ENCODE measurements around the gene LSM11. TPM values are rescaled to one million over a fixed set of nuclear protein-coding genes. Genes with fewer than 3 reads are reported as not detected.
"Not testable (repeated sequence)": the region's sequence is repeated elsewhere in the genome, so short reads cannot be mapped to it uniquely, and the experiment has no call there.

The LSM11 gene
- 6.1 and 7.0 TPM in 2 replicates for total RNA-seq

DNA sequence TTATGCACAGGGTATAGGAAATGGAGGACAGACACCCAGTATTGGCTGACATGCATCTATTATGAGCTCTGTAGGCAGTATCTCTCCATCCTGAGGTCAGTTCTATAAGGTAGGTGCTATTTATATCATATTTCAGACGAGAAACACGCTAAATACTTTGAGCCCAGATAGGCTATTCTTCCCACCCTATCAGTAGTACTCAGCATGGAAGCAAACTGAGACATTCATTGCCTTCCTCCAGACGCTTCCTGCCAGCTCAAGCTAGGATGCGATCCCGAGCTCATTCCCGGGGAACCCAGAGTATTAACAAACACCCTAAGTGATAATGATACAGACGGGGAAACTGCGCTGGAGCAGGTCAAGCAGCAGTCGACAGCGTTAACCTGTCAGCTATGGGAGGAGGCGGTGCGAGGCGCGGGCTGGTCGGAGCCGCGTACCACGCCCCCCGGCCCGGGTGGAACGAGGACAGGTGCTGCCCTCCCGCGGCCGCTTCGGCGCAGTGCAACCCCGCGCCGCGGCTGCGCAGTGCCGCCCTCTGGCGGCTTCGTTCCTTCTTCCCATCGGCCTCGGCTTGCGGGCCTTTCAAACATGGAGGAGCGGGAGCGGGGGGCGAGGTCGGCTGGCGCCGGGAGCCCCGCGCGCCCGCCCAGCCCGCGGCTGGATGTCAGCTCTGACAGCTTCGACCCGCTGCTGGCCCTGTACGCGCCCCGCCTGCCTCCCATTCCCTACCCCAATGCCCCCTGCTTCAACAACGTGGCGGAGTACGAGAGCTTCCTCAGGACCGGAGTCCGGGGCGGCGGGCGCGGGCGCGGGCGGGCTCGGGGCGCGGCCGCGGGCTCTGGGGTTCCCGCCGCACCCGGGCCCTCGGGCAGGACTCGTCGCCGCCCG is at the start of gene LSM11:
LSM11 (plus strand) TSS at position 550 of the 888 bp plus-strand sequence; CDS start at position 589, 39 bp downstream.
- intact Hi-C loops (cut with micrococcal nuclease), result loop anchor here (1.0 to 5.0 kb wide), 10 partner anchors 12 to 415 kb away; partner anchors contain the start of genes CLINT1 and THG1L

DNA sequence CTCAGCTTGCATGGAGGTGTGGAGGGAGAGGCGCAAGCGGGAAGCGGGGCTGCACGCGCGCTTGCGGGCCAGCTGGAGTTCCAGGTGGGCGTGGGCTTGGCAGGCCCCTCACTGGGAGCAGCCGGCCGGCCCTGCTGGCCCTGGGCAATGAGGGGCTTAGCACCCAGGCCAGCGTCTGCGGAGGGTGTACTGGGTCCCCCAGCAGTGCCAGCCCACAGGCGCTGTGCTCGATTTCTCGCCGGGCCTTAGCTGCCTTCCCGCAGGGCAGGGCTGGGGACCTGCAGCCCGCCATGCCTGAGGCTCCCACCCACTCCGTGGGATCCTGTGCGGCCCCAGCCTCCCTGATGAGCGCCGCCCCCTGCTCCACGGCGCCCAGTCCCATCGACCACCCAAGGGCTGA is 49.7 kb upstream of the LSM11 start:
- intact Hi-C loops (cut with micrococcal nuclease), result not testable (repeated sequence)

DNA sequence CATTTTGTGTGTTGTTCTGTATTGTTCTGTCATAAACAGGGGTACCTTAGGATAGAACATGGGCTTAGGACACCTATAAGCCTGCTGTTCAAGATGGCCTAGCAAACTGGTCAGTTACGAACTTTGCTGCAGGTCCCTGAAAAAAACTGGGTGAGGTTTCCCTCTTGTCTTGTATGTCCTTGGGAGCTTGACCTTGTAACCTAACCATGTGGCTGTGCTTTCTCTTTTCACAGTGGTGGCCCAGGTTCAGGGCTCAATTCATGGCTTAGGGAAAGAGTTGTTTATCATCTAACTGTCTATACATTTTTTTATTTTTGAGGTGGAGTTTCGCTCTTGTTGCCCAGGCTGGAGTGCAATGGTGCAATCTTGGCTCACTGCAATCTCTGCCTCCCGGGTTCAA is 47.4 kb upstream of the LSM11 start:
- intact Hi-C loops (cut with micrococcal nuclease), result not testable (repeated sequence)

DNA sequence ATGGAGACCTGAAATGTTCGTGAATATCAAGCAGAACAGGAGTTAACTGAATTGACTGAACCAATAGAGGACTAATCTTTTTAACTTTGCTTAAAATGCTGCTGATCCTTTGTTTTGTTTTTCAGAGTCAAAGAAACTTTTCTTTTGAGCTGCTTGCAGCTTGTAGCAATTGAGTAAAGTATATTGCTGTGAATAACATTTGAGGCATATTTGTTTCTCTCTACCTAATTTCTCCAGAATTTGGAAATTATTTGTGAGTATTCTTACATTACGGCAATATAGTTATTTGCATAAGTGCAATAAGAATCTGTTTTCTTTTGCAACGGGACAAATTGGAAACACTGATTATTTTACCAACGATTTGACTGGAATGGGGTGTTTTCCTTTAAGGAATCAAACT is 44.8 kb upstream of the LSM11 start:
- intact Hi-C loops (cut with micrococcal nuclease), result not testable (repeated sequence)

DNA sequence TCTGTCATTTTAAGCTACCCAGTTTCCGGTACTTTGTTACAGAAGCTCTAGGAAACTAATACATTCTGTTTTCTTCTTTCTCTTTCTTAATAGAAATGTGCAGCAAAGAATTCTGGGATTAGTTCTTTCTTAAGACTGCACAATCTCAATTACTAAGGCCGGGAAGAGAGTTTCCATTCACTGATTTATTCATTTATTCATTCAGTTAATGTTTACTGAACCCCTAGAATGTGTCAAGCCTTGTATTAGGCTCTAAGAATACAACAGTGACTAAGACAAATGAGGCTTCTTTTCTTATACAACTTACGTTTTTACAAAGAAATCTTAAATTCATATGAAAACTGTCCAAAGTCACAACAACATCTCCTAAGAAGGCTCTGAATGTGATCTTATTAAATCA is 39.8 kb upstream of the LSM11 start:
- intact Hi-C loops (cut with micrococcal nuclease), result no loop called here

DNA sequence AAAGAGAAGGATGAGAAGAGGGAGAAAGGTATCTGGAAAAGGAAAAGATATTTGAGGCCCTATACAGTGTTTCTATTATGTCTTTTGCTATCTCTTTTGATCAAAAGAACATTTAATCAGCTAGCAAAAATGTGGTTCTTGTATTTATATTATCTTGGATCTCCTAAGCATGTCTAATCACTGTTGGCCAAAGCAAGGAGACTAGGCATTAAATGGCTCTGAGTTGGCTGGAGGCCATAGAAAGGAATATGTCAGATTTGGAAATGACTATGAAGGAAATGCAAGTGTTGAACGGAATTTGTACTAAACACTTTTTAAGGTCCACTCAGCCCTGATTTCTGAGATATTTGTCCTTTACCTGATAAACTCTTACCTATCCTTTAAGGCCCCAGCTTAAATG is 34.6 kb upstream of the LSM11 start:
- intact Hi-C loops (cut with micrococcal nuclease), result no loop called here

DNA sequence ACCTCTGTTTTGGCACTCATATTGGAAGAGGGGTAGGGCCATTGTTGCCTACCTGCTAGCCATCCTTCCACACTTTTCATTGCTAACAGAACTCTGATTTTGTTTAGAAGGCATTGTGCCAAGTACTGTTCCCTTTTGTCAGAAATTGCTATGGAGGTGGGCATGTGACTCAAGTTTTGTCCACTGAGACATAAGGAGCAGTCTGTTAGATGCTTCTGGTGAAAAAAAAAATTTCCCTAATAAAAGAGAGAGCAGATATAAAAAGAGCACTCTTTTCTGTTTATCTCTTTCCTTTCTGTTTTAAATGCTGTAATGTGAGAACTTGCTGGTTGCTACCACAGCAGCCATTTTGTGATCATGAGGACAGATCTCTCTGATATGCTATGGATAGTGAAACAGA is 34.2 kb upstream of the LSM11 start:
- intact Hi-C loops (cut with micrococcal nuclease), result no loop called here

DNA sequence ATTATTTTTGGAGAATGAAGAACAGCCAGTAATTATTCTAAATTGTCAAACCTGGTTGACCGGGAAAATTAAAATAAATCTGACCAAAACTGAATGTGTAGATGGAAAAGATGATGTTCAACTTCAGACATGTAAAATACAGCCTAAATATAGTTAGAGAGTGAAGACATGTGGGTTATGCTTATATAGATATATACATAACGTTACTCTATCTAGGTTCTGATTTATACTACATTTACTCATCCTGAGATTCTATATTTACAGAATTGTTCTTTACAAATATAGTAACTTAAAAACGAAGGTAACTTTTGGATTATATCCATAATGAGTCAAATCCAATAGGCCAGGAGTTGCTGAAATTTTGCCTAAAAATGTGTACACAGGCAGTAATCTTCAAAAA is 33.1 kb upstream of the LSM11 start:
- intact Hi-C loops (cut with micrococcal nuclease), result no loop called here

DNA sequence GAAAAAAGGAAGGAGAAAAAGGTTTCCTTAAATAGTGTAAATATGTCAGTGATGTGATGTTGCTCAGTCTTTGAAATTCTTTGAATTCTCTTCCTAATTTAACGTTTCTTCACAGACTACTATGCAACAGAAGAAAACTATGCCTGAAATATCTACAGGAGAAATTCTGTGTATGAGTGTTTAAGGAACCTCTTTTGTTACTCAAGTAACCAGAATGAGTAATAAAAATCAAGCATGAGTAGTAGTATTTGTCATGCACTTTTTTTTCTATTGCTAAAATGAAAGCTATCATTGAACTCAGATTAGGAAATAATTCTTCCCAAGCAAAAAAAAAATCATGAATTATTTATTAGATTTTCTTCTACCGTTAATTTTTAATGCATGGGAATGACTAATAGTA is 32.6 kb upstream of the LSM11 start:
- intact Hi-C loops (cut with micrococcal nuclease), result no loop called here

DNA sequence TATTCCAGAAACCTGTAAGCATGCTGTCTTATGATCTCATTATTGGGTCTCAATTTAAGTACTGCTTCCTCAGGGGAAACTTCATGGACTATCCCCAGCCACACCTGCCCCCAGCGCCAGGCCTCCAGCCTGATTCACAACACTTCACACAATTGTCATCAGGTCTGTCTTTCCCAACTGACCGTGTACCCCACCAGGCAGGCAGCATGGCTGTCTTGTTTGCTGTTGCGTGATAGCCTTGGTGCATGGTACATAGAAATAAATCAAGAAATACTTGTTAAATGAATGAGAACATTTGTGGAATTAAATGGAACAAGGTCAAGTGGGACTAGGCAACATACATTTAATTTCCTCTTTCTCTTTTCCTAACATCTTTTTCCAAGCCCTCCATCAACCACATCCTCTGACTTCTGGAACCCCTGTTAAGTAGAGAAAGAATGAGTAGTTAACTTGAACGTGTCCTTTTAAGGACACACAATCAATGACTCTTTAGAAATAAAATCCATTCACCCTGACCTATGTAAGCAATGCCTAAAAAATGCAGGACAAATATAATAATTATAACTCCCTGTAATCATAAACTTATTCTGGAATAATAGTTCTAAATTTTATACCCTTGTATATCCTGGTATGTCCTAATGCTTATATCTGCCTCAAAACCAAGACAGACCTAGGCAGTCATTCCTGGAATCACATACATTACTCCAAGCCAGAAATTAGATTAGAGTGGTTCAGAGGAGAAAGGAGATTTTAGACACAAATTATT is 29.5 kb upstream of the LSM11 start:
- intact Hi-C loops (cut with micrococcal nuclease), result no loop called here

DNA sequence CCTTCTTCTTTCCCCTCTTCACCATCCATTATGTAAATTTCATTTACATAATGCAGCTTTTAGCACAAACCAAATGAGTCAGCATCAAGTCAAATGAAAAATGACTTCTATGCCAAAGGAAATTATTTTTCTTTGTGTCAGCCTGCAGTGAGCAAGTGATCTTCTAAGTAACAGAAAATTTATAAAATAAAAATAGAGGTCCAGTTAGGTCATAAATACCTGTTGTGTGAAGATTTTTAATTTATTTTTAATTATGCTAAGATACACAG is 29.0 kb upstream of the LSM11 start:
- intact Hi-C loops (cut with micrococcal nuclease), result no loop called here

DNA sequence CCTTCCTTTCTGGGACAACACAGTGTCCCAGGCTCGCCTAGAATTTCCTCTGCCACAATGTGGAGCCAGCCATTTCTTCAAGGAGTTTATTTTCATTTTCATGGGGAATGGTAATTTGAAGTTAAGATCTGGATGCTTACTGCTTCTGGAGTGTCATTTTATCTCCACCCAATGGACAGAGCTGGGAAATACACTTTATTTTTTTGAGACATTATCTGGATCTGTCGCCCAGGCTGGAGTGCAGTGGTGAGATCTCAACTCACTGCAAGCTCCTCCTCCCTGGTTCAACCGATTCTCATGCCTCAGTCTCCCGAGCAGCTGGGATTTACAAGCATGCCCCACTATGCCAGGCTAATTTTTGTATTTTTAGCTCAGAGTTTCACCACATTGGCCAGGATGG is 25.0 kb upstream of the LSM11 start:
- intact Hi-C loops (cut with micrococcal nuclease), result loop anchor here (1.0 to 5.0 kb wide), 6 partner anchors 66 to 286 kb away; partner anchors contain the start of gene SOX30

DNA sequence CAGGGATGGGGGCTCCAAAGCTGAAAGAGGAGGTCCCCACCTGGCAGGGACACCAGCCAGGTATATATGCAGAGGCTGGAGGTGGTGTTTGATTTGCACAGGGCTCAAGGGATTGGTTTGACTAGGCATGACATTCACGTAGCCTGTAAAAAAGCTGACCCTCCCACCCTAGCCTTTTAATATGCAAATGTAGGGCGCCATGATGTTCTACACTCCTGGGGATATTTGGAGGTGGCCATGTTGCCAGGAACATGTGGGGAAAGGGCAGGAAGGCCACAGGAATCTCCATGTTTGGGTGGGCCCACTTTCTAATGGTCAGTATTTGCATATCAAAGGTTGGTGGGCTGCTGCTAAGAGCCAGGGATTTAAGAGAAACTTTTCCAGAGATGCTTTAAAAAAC is 24.3 kb upstream of the LSM11 start:
- intact Hi-C loops (cut with micrococcal nuclease), result loop anchor here (5.0 kb wide), 4 partner anchors 67 to 202 kb away; partner anchors contain the start of gene SOX30

DNA sequence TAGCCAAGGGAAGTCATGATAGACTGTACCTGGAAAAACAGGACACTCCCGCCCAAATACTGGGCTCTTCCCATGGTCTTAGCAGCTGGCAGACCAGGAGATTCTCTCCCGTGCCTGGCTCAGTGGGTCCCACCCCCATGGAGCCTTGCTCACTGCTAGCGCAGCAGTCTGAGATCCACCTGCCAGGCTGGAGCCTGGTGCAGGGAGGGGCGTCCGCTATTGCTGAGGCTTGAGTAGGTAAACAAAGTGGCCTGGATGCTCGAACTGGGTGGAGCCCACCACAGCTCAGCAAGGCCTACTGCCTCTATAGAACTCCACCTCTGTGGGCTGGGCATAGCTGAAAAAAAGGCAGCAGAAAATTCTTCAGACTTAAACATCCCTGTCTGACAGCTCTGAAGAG is 22.4 kb upstream of the LSM11 start:
- intact Hi-C loops (cut with micrococcal nuclease), result no loop called here

DNA sequence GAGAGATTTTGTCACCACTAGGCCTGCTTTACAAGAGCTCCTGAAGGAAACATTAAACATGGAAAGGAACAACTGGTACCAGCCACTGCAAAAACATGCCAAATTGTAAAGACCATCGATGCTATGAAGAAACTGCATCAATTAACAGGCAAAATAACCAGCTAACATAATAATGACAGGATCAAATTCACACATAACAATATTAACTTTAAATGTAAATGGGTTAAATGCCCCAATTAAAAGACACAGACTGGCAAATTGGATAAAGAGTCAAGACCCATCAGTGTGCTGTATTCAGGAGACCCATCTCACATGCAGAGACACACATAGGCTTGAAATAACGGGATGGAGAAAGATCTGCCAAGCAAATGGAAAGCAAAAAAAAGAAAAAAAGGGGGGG is 20.6 kb upstream of the LSM11 start:
- intact Hi-C loops (cut with micrococcal nuclease), result not testable (repeated sequence)

DNA sequence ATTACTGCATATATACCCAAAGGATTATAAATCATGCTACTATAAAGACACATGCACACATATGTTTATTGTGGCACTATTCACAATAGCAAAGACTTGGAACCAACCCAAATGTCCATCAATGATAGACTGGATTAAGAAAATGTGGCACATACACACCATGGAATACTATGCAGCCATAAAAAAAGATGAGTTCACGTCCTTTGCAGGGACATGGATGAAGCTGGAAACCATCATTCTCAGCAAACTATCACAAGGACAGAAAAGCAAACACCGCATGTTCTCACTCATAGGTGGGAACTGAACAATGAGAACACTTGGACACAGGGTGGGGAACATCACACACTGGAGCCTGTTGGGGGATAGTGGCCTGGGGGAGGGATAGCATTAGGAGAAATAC is 16.9 kb upstream of the LSM11 start:
- intact Hi-C loops (cut with micrococcal nuclease), result not testable (repeated sequence)

DNA sequence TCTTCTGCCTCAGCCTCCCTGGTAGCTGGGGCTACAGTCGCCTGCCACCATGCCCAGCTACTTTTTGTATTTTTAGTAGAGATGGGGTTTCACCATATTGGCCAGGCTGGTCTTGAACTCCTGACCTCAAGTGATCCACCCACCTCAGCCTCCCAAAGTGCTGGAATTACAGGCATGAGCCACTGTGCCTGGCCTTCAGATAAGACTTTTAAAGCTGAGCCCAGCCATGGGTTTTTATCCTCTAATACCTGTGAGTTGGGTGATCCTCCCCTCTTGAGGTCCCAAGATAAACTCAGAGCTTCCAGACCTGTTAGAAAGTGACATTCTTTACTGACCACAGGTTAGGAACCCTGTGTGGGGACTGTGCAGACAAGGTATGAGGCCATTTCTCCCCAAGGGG is 15.7 kb upstream of the LSM11 start:
- intact Hi-C loops (cut with micrococcal nuclease), result not testable (repeated sequence)

DNA sequence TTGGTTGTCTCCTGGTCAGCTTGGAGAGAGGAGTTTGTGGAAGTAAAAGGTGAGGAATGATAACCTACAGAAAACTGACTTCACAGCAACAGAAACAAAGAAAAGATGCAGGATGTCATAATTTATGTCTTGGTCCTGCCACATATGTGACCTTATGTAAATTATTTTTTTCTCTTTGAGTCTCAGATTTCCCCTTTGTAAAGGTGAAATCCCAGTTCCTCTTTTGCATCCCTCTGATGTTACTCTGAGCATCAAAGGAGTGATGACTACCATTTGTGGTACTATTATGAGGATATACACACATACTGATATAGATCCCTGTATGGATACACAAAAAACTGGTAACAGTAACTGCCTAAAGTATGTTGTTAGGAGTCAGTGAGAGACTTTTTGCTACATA is 13.7 kb upstream of the LSM11 start:
- intact Hi-C loops (cut with micrococcal nuclease), result loop anchor here (5.0 kb wide), 2 partner anchors 158 to 458 kb away; no protein-coding TSS in a partner anchor

DNA sequence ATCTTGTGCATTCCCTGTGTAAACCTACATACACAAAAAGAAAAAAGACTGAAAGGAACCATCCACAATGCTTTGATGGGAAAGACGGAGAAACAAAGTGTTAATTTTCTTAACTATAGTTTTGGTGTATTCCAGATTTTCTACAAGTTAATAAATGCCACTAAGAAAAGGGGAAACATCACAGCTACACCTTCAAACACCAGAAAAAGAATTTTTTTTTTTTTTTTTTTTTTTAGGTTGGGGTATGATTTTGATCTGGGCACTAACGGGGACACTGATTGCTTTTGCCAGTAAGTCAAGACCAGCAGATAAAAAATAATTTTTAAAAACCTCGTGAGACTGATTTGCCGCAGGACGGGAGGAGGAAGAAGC is 12.6 kb upstream of the LSM11 start:
- intact Hi-C loops (cut with micrococcal nuclease), result loop anchor here (1.0 to 5.0 kb wide), 5 partner anchors 12 to 589 kb away; partner anchors contain the start of genes LSM11 and MED7

DNA sequence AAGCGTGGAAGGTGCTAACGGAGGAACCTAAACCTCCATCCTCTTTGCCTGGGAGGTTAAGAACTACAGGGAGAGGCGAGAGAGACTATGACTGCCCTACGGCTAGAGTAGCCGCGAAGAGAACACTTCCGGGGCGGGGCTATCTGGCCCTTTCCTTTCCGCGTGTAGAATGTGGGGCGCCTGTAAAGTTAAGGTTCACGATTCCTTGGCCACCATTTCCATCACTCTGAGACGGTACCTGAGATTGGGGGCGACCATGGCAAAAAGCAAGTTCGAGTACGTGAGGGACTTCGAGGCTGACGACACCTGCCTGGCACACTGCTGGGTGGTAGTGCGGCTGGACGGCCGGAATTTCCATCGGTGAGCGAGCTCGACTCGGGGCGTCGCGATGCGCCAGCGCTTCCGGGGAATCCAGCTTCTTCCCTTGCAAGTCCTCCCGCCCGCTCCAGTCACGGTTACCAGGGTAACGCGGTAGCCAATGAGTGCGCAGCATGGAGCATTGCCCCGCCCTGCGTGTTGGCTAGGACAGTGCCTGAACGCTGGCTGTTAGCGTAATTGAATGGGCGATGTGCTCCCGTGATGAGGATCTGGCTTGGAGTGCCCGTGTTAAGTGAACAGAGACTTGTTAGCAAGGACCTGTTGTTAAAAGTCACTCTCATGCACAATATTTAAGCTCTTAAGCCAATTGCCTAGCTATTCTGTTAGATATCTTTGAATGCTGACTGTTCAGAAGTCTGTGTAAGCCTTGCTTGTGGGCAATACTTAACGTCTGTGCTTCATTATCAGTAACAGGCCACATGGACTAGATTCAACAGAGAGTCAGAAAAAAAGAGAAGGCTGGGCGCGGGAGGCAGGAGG is 12.0 kb upstream of the LSM11 start, which contains the start of gene THG1L:
THG1L (plus strand) TSS at position 149 of the 858 bp plus-strand sequence; CDS start at position 170, 21 bp downstream.
- intact Hi-C loops (cut with micrococcal nuclease), result loop anchor here (1.0 to 5.0 kb wide), 5 partner anchors 12 to 589 kb away; partner anchors contain the start of genes LSM11 and MED7

DNA sequence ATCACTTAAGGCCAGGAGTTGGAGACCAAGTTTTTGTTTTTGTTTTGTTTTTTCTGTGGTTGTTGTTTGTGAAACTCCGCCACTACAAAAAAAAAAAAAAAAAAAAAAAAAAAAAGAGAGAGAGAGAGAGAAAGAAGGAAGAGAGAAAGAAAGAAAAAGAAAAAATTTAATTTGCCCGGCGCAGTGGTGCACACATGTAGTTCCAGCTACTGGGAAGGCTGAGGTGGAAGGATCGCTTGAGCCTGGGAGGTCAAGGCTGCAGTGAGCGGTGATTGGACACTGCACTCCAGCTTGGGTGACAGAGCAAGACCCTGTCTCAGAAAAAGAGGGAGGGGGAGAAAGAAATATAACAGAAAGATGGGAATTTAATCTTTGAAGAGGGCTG is 11.4 kb upstream of the LSM11 start:
- intact Hi-C loops (cut with micrococcal nuclease), result loop anchor here (5.0 kb wide), 2 partner anchors 160 to 460 kb away; no protein-coding TSS in a partner anchor

All from T-helper 2 cell treated with Interferon-gamma antibody and Interleukin-4, amounts not matched to agents 100 ng/mL and 5 ng/mL, for 36 hours (primary cell).